Parathyroid adenoma (tissue), 2 donors: ENCODE results near the gene C1orf198.
"Not testable (repeated sequence)": the region's sequence is repeated elsewhere in the genome, so short reads cannot be mapped to it uniquely, and the experiment has no call there.

Source experiments
- H2AFZ ChIP-seq: fragments of 300-600 bp; sonication (generic); one replicate; pipeline ENCODE4 v1.7.0; 2017; ENCODE audit warnings: antibody characterized with exemption, mild to moderate bottlenecking
- H3K27ac ChIP-seq: fragments of 300-600 bp; sonication (generic); one replicate; pipeline ENCODE4 v1.7.0; 2017
- H3K27me3 ChIP-seq: fragments of 300-600 bp; sonication (generic); one replicate; pipeline ENCODE4 v1.7.0; 2017; ENCODE audit warnings: low read length; ENCODE audit not compliant: control insufficient read depth, insufficient read depth
- H3K36me3 ChIP-seq: fragments of 300-600 bp; sonication (generic); one replicate; pipeline ENCODE4 v1.7.0; 2017; ENCODE audit warnings: low read length; ENCODE audit not compliant: control insufficient read depth, insufficient read depth
- H3K4me1 ChIP-seq: fragments of 300-600 bp; sonication (generic); one replicate; pipeline ENCODE4 v1.7.0; 2017; ENCODE audit warnings: control low read depth
- H3K4me2 ChIP-seq: fragments of 300-600 bp; sonication (generic); one replicate; pipeline ENCODE4 v1.7.0; 2017; ENCODE audit warnings: low read length
- H3K4me3 ChIP-seq: fragments of 300-600 bp; sonication (generic); one replicate; pipeline ENCODE4 v1.7.0; 2017; ENCODE audit warnings: low read depth, low read length
- H3K79me2 ChIP-seq: fragments of 300-600 bp; sonication (generic); one replicate; pipeline ENCODE4 v1.7.0; 2017; ENCODE audit warnings: control low read depth
- H3K9ac ChIP-seq: fragments of 300-600 bp; sonication (generic); one replicate; pipeline ENCODE4 v1.7.0; 2017; ENCODE audit warnings: mild to moderate bottlenecking
- H3K9me3 ChIP-seq: fragments of 300-600 bp; sonication (generic); one replicate; pipeline ENCODE4 v1.7.0; 2017; ENCODE audit warnings: low read length; ENCODE audit not compliant: control insufficient read depth
- TF ChIP-seq, protein P1 (sequence below): fragments of 300-600 bp; sonication (generic); IDR thresholded peaks from one replicate; pipeline ENCODE4 v1.7.0; 2017; ENCODE audit warnings: antibody characterized with exemption, mild to moderate bottlenecking
- donor health status: primary hyperparathyroidism.

Gene C1orf198

DNA sequence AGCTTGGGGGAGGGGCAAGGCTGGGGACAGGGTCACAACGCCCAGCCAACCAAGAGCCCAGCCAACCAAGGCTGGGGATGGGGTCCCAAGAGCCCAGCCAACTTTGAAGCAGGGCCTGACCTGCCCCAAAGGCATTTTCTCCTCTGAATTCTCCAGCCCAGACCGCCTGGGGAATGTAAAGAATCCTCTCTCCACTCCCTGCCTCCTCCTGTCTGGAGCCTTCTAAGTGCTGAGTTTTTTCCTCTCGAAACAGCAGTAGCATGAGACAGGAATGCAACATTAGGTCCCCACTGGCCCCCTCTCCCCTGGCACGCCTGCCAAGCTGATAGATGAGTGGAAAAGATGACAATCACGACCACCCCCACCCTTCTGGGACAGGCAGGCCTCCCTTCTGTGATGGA, 17.0 kb downstream of the C1orf198 start:
- TF ChIP-seq, protein P1, sequence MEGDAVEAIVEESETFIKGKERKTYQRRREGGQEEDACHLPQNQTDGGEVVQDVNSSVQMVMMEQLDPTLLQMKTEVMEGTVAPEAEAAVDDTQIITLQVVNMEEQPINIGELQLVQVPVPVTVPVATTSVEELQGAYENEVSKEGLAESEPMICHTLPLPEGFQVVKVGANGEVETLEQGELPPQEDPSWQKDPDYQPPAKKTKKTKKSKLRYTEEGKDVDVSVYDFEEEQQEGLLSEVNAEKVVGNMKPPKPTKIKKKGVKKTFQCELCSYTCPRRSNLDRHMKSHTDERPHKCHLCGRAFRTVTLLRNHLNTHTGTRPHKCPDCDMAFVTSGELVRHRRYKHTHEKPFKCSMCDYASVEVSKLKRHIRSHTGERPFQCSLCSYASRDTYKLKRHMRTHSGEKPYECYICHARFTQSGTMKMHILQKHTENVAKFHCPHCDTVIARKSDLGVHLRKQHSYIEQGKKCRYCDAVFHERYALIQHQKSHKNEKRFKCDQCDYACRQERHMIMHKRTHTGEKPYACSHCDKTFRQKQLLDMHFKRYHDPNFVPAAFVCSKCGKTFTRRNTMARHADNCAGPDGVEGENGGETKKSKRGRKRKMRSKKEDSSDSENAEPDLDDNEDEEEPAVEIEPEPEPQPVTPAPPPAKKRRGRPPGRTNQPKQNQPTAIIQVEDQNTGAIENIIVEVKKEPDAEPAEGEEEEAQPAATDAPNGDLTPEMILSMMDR = no peak
- H3K9me3 ChIP-seq = no peaks in the 10 kb centered on the region
- peaks cover 2% of the 10 kb centered on the region for H3K79me2 ChIP-seq
- H3K36me3 ChIP-seq = no peaks in the 10 kb centered on the region
- peaks cover 3% of the 10 kb centered on the region for H3K4me1 ChIP-seq
- H3K4me2 ChIP-seq = no peak overlapping the region
- no peak overlapping the region for H3K27ac ChIP-seq
- no peak overlapping the region for H3K4me3 ChIP-seq
- no peak overlapping the region for H2AFZ ChIP-seq
- H3K27me3 ChIP-seq = no peaks in the 10 kb centered on the region
- H3K9ac ChIP-seq = no peak overlapping the region

DNA sequence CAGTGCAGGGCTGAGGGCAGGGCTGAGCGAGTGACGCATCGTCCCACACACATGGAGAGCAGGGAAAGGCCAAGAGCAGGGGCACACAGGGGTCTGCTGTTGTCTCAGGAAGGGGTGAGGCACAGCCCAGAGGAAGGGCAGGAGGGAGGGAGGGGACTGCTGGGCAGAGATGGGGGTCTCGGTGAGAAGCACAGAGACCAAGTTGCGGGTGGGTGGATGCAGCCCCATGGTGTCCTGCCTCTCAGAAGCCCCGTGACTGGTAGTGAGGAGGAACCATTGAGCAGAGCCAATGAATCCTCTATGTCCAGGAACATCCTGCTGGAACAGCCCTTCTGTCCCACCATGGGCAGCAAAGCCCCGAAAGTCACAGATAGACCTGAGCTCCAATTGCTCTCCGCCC, 17.8 kb downstream of the C1orf198 start:
- Histone ChIP-seq H3K9ac (no peak overlapping the region), H3K27me3 (no peaks in the 10 kb centered on the region), H3K36me3 (no peaks in the 10 kb centered on the region), H3K4me2 (no peak overlapping the region), H3K4me1 (peaks cover 3% of the 10 kb centered on the region), H2AFZ (no peak overlapping the region), H3K27ac (no peak overlapping the region), H3K4me3 (no peak overlapping the region), H3K9me3 (no peaks in the 10 kb centered on the region), H3K79me2 (no peaks in the 10 kb centered on the region)
- TF ChIP-seq, protein P1 = no peak

DNA sequence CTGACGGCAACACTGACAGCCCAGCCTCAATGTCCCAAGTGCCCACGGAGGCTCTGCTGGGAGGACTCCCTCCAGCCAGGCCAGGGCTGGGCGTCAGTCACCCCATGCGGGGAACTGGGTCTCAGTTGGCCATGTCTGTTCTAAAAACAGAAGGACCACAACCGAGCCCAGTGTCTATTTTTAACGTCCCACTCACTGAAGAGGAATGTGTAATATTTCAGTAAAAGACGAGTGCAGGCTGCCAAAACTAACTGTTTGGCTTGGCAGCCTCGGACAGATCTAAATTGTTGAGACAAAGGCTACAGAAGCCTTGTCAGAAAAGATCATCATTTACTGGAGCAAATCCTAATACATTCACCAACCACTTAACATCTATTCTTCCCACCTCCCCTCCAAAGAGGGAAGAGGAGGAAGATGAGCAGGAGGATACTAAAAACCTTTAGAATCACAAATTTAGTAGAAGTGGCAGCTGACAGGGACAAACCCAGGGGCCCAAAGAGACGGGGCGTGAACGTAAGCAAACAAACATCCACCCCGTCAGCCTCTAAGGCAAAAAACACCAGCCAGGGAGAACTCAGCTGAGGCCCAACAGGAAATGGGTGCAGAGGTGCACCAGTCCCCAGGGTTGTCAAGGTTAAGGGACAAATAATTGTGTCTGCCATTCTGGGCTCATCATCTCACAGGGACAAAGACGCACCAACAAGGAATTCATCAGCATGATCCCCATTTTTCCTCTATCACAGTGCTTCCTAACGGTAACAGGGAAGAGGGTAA, 18.7 kb downstream of the C1orf198 start:
- Histone ChIP-seq H3K36me3 (no peaks in the 10 kb centered on the region), H3K79me2 (no peaks in the 10 kb centered on the region), H3K4me2 (no peak overlapping the region), H3K9ac (no peak overlapping the region), H2AFZ (no peak overlapping the region), H3K27me3 (no peaks in the 10 kb centered on the region), H3K4me3 (no peak overlapping the region), H3K9me3 (no peaks in the 10 kb centered on the region), H3K4me1 (peaks cover 3% of the 10 kb centered on the region), H3K27ac (peak overlapping the region; percentile 24)
- TF ChIP-seq, protein P1 = no peak

DNA sequence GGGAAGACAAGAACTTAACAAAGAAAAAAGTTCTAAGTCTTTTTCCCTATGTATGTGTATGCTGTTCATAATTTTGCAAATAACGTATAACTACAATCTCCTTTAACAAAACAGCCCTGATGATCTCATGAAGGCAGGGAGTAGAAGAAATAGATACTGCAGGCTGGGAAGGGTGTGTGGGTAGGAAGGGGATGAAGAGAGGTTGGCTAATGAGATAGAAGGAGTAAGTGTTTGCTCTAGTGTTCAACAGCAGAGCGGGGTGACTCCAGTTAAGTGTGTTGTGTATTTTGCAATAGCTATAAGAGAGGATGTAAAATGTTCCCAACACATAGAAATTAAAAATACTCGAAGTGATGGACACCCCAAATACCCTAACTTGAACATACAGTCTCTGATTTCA, 20.1 kb downstream of the C1orf198 start:
- Histone ChIP-seq H3K4me1 (peaks cover 3% of the 10 kb centered on the region), H3K4me2 (no peak overlapping the region), H3K9me3 (no peaks in the 10 kb centered on the region), H3K27me3 (no peaks in the 10 kb centered on the region), H3K27ac (no peak overlapping the region), H3K4me3 (no peak overlapping the region), H3K36me3 (no peaks in the 10 kb centered on the region), H3K9ac (no peak overlapping the region), H2AFZ (no peak overlapping the region), H3K79me2 (no peaks in the 10 kb centered on the region)
- TF ChIP-seq, protein P1 = no peak

DNA sequence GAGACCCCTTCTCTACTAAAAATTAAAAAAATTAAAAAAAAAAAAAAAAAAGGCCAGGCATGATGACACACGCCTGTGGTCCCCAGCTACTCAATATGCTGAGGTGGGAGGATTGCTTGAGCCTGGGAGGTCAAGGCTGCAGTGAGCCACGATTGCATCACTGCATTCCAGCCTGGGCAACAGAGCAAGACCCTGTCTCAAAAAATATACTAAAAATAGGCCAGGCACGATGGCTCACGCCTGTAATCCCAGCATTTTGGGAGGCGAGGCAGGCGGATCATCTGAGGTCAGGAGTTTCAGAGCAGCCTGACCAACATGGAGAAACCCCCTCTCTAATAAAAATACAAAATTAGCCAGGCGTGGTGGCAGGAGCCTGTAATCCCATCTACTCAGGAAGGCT, 23.1 kb downstream of the C1orf198 start:
- not testable (repeated sequence) for H3K36me3 ChIP-seq

More for the DNA sequence above, 23.1 kb downstream of the C1orf198 start:
- H2AFZ ChIP-seq, H3K27ac ChIP-seq, H3K4me3 ChIP-seq, H3K4me2 ChIP-seq, H3K79me2 ChIP-seq, H3K9me3 ChIP-seq, H3K4me1 ChIP-seq, H3K9ac ChIP-seq, H3K27me3 ChIP-seq: not testable (repeated sequence)
